Stimulated activated CD8-positive, alpha-beta memory T cell treated with anti-CD3 and anti-CD28 coated beads, Interleukin-4, amount 100 ng/mL, for 48 hours (primary cell): Measurements from ENCODE around the gene CRNKL1.

ENCODE experiments used
- DNase-seq: peaks from one replicate; pipeline ENCODE4 v3.0.0-alpha.2; 2020

The CRNKL1 gene

GRCh38 chr20:20060234-20060998 lies 8.2 kb upstream of the CRNKL1 start:
- DNase-seq, result no peak

DNA sequence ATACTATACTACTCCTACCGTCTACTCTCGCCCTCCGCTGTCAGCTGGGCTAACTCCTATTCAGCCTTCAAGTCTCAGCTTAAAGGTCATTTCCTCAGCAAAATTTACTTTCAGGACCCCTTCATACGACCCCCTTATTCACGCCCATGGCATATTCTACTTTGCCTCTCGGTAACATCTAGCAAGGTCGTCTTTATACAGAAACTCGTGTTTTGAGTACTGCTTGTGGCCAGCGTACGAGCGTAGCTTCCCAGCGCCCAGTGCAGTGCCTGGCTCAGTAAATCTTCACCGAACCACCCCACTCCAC lies 546 bp downstream of the CRNKL1 start:
- DNase-seq, result no peak

DNA sequence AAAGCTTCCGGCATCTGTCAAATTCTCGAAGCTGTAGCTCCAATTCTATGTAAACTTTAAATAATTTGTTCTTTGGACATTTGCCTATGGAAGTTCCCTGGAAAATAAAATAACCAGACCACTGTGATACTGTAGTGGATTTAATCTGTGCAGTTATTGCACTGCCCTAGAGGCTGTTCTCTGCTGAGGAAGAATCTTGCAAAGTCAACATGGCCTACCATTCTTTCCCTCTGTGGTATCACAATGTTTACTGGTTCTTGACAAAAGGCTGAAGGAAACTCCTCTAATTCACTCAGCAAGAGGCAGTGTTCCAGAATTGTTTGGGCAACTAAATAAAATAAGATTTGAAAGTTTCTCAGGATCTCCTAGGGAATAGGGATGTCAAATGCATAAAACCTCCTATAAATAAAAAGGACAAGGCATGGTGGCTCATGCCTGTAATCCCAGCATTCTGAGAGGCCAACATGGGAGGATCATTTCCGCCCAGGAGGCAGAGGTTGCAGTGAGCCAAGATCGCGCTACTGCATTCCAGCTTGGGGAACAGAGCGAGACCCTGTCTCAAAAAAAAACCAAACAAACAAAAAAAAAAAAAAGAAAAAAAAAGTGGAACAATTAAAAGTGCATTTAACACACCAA lies 12.4 kb downstream of the CRNKL1 start:
- DNase-seq, result no peak

GRCh38 chr20:20038586-20038985 lies 13.7 kb downstream of the CRNKL1 start:
- no peak for DNase-seq

DNA sequence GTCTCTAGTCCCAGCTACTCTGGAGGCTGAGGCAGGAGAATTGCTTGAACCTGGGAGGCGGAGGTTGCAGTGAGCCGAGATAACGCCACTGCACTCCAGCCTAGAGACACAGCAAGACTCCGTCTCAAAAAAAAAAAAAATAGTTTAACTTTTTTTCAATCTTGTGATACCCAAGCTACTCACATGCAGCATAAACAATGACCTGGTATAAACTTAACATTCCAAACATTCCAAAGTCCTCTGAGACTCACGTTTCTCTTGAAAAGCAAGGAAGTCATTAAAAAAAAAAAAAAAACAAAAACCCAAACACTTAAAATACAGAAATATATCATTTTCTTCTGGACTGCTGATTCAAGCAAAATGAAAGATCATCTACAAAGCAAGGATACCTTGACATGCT lies 14.3 kb downstream of the CRNKL1 start:
- DNase-seq, result no peak

- DNase-seq, result no peak
Measured at GRCh38 chr20:20036756-20037155, 15.5 kb downstream of the CRNKL1 start.

DNA sequence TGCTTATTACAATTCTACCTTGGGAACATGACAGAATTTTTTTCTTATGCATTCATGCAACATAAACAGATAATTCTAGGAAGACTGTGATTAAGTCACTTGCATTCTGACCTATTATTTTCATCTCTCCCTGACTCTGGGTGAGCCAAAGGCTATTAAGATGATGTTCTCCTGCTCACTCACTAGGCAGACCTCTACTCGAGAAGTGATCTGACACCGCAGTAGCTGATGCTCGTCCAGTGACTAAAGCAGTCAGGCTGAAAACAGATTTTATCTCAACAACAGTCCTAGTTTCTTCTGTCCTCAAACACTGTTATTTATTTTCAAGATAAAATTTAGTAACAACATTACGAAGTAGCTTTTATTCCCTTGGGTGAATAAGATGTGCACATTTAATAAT lies 17.8 kb downstream of the CRNKL1 start:
- DNase-seq, result no peak

DNA sequence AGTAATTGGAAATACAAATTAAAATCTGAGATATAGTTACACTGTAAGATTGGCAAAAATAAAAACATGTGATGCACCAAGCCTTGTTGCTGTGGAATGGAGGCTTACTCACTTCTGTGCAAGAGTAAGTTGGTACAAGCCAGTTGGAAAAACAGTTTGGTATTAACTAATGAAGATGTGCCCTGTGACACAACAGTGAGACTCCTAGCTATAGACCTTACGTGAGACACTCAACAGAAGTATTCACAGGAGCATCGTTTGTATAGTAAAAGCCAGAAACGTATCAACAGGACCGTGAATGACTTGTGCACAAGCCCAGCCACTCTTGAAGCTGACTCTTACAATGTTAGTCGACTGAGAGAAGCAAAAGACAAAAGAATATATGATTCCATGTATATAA lies 20.5 kb downstream of the CRNKL1 start:
- DNase-seq, result no peak

GRCh38 chr20:20027284-20027683 lies 25.0 kb downstream of the CRNKL1 start:
- no peak for DNase-seq

DNA sequence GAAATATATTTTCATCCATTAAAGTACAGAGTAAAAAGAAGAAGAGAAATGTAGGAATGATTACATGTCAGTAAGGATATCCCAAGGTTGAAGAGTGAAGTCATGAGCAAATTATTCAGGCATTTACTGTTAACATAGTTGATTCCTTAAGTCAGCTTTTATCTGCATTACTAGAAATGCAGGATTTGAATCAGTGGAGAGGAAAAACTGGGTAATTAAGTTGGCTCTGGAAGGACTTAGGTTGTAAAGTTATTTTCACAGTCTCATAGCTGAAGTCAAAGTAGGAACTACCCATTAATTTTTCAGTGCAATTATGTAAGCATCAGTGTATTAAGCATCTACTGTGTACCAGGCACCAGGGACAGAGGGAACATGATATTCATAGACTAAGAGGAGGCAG lies 27.3 kb downstream of the CRNKL1 start:
- no peak for DNase-seq

- no peak for DNase-seq
Measured at GRCh38 chr20:20023395-20023794, 28.9 kb downstream of the CRNKL1 start.

GRCh38 chr20:20022498-20022897 lies 29.8 kb downstream of the CRNKL1 start:
- no peak for DNase-seq

GRCh38 chr20:20021835-20022234 lies 30.4 kb downstream of the CRNKL1 start:
- DNase-seq, result no peak

- DNase-seq, result no peak
Measured at GRCh38 chr20:20020908-20021307, 31.4 kb downstream of the CRNKL1 start.

DNA sequence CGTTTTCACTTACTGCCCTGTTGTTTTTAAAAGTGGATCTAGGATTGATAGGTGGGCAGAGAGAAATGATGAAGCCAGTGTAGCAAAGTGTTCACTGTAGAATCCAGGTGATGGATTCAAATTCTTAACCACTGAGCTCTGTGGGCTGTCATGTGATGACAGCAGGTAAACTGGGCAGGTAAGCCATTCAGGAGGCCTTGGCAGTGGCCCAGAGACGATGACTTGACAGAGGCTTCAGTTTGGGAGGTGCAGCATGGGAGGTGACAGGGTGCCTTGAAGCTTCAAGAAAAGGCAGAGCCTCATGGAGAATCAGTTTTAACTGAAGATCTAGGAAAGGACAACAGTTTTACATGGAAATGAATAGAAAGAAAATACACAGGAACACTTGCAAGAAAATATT lies 33.1 kb downstream of the CRNKL1 start:
- DNase-seq, result no peak

DNA sequence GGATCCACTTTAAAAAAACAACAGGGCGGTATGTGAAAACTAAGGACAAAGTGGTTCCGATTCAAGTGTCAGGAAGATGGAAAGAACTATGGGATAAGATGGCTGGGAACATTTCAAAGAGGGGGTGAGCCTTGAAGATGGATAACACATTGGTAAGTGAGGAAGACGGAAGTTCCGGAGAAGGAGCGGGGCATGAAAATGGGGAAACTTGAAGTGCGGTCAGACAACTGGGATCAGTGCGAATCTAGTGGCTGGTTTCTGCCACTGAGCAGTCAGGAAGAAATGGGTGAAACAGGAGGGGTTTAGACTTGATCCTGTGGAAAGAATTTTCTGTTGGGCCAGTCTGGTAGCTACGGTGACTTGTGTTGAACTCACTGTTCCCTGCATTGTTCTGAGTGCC lies 33.9 kb downstream of the CRNKL1 start:
- no peak for DNase-seq

- DNase-seq, result peak; percentile 32
Measured at GRCh38 chr20:20017844-20018185, 34.5 kb downstream of the CRNKL1 start.

DNA sequence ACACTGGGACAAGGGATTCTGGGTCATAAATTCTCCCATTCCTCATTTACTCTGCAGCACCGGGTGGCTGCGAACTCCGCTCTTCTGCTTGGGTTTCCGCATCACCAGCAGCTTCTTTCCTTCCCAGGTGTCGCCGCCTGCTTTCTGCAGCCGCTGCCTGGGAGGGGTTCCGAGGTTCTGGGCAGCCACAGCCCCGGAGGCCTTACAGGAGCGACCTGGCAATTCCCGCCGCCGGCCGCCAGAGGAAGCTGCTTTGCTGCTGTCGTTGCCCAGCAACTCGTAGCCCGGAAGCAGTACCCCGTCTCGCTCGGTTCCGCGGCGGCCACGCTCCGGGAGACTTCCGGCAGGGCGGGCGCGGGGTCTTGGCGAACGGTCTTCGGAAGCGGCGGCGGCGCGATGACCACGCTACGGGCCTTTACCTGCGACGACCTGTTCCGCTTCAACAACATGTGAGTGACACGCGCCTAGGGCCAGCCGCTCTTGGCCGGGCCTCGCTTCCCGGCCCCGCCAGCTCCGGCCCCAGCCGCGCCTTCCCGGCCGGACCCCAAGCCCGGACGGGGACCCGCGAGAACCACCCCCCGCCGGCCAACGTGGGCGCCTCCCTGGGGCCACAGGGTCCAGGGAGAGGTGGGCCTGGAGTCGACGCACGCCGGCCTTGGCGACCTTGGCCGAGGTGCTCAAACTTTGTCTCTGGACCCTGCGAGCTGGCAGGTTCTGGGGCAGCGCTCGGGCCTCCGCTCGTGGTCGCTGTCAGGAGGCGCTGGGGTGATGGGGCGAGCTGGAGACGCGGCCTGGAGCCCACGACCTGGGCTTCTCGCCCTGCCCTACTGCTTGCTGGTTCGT lies 35.0 kb downstream of the CRNKL1 start, which contains the start of gene NAA20:
TSS of gene NAA20 (plus strand) at position 362 of the 843 bp plus-strand sequence. CDS start at position 397, 35 bp downstream.
- DNase-seq, result peak; percentile 94

DNA sequence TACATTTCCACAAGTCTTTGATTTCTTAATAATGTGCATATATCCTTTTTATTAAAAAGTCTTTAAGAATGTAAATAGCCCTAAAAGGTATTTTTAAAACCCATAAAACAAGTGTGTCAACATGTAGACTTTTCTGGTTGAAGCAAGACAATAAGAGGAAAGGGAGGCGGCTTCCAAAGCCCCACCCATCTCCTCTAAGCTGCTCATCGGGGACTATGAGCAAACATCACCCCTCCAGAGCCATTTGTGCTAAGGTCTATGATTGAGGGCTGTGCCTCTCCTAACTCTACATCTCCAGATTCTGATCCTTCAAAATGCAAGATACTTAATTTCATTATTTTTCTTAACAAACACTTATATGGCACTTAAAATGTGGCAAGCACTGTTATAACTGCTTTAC lies 37.6 kb downstream of the CRNKL1 start:
- DNase-seq, result peak; percentile 45

DNA sequence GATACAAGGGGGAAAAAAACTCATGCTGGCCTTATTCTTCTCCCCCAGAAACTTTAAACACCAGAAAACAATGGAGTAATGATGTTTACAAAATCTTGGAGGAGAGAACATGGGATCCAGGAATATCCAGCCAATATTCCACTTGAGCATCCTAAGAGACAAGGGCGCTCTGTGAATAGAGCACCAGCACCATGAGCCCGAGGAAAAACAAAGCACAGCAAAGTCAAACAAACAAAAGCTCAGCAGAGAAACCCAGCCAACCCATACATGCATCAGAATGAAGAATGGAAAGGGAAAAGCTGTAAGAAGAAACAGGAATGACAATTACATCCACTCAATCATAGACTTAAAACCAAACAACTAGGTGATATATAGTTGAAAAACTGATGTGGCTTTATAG lies 39.7 kb downstream of the CRNKL1 start:
- DNase-seq, result no peak

GRCh38 chr20:20010639-20011500 lies 41.4 kb downstream of the CRNKL1 start:
- no peak for DNase-seq

- DNase-seq, result no peak
Measured at GRCh38 chr20:20009784-20010253, 42.4 kb downstream of the CRNKL1 start.

DNA sequence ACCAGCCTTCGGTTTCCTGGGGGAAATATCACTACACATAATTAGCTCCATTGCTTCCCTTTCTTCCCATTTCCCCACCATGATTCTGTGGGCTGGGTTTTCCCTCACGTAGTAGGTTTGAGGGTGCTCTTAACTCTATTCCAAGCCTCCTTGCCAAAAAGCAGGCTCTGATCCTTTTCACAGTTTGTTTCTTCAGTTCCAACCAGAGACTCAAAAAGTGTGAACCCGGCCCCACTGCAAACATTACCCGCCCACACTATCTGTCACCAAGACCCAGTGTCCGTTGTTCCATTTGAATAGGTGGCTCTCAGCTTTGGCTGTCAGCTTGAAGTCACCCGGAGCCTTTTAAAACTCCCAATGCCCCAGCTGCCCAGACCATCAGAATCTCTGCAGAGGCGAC lies 46.9 kb downstream of the CRNKL1 start:
- DNase-seq, result no peak
